Ecto neural progenitor cell (in vitro differentiated cells): ENCODE results near the gene PTMA.
"Not testable (repeated sequence)": the region's sequence is repeated elsewhere in the genome, so short reads cannot be mapped to it uniquely, and the experiment has no call there.

Experiments used
- DNase-seq: peaks from one replicate; pipeline ENCODE4 v3.0.0-alpha.2; 2018; ENCODE audit warnings: low spot score

The PTMA gene

GRCh38 chr2:231716666-231717280 lies 8.4 kb downstream of the PTMA start:
- DNase-seq: no peak

DNA sequence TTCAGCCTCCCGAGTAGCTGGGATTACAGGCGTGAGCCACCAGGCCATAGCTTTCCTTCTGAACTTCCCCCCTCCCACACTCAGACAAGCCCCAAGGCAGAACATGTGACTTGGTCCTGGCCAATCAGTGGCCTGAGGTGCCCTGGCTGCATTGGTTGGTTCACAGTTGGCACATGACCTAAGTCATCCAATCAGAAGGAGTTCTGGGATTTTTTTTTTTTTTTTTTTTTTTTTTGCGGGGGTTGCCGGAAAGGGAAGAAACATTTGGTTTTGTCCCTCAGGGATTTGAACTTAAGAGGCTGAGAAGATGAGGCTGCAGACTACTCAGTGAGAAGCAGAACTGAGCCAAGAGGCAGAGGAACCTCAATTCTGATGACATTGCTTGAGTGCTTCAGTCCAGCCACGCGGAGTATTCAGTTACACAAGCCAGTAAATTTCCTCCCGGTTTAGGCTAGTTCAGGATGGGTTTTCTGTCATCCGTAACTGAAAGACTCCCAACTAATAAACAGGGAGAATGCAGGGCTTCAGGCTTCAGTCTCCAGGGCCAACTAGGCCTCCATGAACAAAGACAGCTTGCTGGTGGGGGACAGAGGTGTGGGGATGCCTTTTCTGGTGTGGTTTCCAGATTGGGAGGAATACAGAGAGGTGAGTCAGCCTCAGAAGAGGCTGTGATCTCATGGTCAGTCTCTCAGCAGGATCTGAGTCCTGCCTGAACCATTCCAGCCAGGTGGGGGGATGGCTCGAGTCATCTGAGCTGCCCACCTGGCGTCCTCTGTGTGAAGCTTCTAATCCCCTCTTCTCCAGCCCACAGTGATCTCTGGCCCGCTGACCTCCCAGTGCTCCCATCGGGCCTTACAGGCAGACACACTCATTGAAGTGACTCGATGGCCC lies 9.2 kb downstream of the PTMA start:
- no peak for DNase-seq

DNA sequence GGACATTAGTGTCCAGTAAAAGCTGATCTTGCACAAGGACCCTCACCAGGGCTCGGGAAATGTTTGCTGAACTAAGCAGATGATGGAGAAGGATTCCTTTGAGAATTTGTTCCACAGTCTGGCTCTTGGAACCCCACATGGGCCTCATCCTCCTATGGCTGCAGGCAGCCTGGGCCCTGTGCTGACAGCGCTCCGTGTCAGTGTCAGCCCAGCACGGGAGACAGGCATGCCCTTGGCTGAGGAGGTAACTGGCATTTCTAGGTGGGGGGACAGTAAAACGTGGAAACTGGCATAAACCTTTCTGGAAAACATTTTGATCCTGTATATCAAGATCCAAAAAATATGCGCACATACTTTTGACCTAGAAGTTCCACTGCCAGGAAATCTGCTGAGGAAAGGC lies 10.5 kb downstream of the PTMA start:
- DNase-seq: no peak

DNA sequence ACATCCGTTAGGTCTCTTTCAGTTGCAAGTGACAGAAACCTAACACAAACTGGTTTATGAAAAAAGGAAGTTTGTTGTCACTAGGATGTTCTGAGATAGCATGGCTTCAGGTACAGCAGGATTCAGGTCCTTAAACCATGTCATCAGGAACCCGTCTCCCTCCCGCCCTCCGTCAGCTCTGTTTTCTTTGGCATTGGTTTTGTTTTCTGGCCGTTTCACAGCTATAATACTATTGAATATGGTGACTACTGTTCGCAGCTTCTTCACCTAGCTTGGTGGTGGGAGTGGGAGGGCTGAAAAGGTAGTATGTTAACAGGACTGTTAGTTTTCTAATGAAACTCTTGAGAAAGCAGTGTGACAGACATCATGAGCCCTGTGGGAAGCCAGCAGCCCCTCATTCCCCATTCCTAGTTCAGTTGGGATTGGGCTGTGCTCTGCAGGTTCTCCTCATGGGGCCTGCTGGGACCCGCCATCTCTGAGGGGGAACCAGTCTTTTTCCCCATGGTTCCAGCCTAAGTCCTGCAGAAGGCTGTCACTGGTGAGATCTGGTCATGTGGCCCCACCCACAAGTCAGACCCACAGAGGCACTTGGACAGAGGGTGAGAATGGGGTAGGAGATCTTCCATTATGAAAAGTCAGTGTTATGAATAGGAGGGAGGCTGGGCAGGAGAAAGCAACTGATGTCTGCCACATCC lies 12.1 kb downstream of the PTMA start:
- no peak for DNase-seq

- DNase-seq: no peak
These were observed 13.0 kb downstream of the PTMA start for GRCh38 chr2:231720987-231721966.

DNA sequence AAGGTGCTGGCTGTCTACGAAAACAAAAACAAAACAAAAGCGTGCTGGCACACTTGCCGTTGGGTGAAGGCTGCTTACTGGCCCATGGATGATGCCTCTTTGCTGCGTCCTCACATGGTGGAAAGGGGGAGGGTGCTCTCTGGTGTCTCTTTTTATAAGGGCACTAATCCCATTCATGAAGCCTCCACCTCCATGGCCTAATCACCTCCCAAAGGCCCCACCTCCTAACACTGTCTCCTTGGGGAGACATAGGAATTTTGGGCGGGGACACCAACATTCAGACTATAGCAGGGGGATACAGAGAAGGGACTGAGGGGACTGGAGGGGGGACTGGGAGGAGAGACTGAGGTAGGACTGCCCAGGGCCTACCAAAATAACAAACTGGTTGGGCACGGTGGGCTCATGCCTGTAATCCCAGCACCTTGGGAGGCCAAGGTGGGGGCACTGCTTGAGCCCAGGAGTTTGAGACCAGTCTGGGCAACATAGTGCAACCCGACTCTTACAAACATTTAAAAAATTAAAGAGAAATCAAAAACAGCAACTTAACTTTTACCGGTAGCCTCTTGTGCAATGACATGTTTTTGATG lies 14.5 kb downstream of the PTMA start:
- DNase-seq: no peak

GRCh38 chr2:231725476-231725875 lies 17.2 kb downstream of the PTMA start:
- DNase-seq: no peak

GRCh38 chr2:231726276-231726675 lies 18.0 kb downstream of the PTMA start:
- DNase-seq: no peak

DNA sequence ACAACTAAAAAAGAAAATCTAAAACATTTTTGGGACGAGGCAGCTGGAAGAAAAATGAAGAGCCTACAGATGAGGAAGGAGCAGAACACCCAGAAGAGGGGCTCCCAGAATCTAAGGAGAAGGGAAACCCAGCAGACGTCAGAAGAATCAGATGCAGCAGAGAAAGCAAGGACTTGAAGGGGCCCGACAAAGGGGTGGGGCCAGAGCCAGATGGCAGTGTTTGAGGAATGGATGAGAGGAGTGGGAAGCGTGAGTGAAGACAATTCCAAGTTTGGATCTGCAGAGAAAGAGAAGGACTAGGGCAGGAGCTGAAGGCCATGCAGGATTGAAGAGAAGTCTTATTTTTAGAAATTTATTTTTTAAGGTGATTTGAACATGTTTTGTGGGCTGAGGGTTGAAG lies 19.3 kb downstream of the PTMA start:
- DNase-seq: no peak

GRCh38 chr2:231732604-231733003 lies 24.3 kb downstream of the PTMA start:
- no peak for DNase-seq

DNA sequence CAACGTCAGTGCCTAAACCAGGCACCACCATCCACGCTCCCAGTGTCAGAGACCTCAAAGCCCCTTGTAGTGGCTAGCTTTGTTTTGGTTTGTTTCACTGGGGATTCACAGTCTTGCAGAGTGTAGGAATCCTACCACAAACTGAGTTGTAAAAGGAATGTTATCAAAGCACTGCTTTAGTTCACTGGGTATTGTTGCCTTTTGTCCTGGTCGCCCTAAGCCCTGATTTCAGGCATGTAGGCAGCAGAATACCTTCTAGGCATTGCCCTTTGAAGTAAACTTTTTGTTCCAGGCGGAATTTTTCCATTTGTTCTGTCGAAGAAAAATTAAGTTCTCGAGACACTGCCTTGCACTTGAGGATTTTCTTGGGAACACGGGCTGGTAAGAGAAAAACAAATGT lies 29.4 kb downstream of the PTMA start:
- no peak for DNase-seq

- no peak for DNase-seq
These were observed 35.2 kb downstream of the PTMA start for GRCh38 chr2:231743376-231744116.

- DNase-seq: no peak
These were observed 37.1 kb downstream of the PTMA start for GRCh38 chr2:231745303-231746038.

DNA sequence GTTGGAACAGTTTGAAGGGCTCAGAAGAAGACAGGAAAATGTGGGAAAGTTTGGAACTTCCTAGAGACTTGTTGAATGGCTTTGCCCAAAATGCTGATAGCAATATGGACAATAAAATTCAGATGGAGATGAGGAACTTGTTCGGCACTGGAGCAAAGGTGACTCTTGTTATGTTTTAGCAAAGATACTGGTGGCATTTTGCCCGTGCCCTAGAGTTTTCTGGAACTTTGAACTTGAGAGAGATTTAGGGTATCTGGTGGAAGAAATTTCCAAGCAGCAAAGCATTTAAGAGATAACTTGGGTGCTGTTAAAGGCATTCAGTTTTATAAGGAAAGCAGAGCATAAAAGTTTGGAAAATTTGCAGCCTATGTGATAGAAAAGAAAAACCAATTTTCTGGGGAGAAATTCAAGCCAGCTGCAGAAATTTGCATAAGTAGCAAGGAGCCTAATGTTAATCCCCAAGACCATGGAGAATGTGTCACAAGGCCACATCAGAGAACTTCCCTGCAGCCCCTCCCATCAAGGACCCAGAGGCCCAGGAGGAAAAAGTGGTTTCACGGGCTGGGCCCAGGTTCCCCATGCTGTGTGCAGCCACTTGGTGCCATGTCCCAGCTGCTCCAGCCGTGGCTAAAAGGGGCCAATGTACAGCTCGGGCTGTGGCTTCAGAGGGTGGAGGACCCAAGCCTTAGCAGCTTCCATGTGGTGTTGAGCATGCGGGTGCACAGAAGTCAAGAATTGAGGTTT lies 40.0 kb downstream of the PTMA start:
- DNase-seq: not testable (repeated sequence)

DNA sequence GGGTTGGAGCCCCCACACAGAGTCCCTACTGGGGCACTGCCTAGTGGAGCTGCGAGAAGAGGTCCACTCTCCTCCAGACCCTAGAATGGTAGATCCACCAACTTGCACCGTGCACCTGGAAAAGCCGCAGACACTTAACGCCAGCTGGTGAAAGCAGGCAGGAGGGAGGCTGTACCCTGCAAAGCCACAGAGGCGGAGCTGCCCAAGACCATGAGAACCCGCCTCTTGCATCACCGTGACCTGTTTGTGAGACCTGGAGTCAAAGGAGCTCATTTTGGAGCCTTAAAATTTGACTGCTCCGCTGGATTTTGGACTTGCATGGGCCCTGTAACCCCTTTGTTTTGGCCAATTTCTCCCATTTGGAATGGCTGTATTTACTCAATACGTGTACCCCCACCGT lies 40.7 kb downstream of the PTMA start:
- DNase-seq: not testable (repeated sequence)

DNA sequence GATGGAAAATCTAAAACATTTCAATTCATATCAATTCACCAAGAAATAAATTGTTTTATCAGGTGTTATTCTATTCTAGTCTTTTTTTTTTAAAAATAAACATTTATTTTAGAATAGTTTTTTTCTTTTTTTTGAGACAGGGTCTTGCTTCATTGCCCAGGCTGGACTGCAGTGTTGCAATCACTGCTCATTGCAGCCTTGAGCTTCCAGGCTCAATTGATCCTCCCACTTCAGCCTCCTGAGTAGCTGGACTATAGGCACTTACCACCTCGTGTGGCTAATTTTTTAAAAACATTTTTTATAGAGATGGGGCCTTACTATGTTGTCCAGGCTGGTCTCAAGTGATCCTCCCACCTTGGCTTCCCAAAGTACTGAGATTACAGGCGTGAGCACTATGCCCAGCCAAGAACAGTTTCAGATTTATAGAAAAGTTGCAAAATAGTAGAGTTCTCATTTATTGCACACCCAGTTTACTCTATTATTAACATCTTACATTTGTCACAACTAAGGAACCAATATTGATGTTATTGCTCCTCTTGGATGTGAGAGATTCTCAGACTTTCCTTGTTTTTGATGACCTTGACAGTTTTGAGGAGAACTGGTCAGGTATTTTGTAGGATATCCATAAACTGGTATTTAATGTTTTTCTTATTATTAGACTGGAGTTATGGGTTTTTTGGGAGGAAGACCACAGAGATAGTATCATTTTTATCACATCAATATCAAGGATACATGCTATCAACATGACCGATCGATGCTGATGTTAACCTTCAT lies 42.9 kb downstream of the PTMA start:
- DNase-seq: no peak

DNA sequence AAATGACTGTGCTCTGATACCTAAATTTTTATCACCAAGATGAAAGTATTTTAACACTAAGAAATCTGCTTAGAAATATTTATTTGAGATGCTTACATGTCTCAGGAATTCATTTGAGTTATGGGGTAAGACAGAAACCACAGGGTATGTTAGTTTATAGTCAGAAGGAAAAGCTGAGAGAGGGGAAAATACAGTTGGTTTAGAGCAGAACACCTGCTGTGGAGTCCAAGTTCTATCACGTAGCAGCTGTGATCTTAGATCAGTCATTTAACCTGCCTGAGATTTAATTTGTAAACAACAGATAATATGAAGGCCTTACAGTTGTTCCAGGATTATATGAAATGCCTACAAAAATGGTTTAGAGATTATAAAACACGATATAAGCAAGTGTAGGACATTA lies 43.7 kb downstream of the PTMA start:
- no peak for DNase-seq

DNA sequence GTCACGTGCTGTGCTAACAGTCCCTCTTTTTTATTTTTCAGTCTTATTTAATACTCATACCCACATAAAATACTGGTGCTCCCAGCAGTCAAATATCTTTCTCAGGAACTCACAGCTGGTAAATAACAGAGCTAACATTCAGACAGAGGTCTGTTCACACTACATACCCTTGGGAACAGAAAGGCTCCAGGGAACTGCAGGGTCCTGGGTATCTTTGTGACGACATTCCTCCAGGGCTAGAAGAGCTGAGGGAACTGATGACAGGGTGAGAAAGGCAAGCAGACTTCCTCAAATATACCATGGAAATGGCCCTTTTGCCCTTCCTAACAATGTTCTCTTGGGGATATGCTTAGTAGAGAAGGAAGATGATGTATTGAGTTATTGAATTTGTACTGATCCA lies 53.4 kb downstream of the PTMA start:
- no peak for DNase-seq
